ENCODE measurements around the gene TGIF1.

GRCh38 chr18:3451989-3452749 is 2.2 kb downstream of the TGIF1 start:
- TF ChIP-seq CHD1 (IDR thresholded peaks at IDR 0.05; ENCODE audit: low read length) (peak; percentile 96), CTCF (IDR thresholded peaks at IDR 0.05 in 2 of 3, conservative IDR thresholded peaks at IDR 0.05 in 1 of 3; ENCODE audit: insufficient read depth in 2 of 3, low read depth in 1 of 3, low read length in 3 of 3) (peak in 2 of 3 experiments; percentile 28 to 29; a peak in 2 of 6 replicates), ATF2 (CRISPR knock-in tag; IDR thresholded peaks at IDR 0.05) (no peak), MLX (CRISPR knock-in tag; conservative IDR thresholded peaks at IDR 0.05) (no peak), NRF1 (conservative IDR thresholded peaks at IDR 0.05 in 1 of 2, IDR thresholded peaks at IDR 0.05 in 1 of 2) (no peak), TCF7L2 (IDR thresholded peaks at IDR 0.05; ENCODE audit: low read depth, low read length) (no peak), HNRNPL (IDR thresholded peaks at IDR 0.05; ENCODE audit: low read depth, low read length) (no peak), IRF2 (CRISPR knock-in tag; IDR thresholded peaks at IDR 0.05) (no peak), RFX7 (CRISPR knock-in tag; IDR thresholded peaks at IDR 0.05) (no peak), ZNF76 (CRISPR knock-in tag; IDR thresholded peaks at IDR 0.05; ENCODE audit: borderline replicate concordance) (no peak)

Measured in K562 (cell line).